Liver (tissue), 9 donors: ENCODE results near the gene EPB41L1. TPM values are rescaled to one million over a fixed set of nuclear protein-coding genes. Genes with fewer than 3 reads are reported as not detected.

Experiments
- DNase-seq: peaks from one replicate; pipeline ENCODE4 v3.0.0-alpha.2; 2017; ENCODE audit warnings: low spot score
- H3K27ac ChIP-seq, 2 donors: one replicate each; pipeline ENCODE4 v1.7.0; 2013; ENCODE audit warnings: inconsistent platforms in 2 of 2, low read length in 2 of 2, control low read depth in 1 of 2, low read depth in 1 of 2, mild to moderate bottlenecking in 1 of 2
- H3K27me3 ChIP-seq, 4 donors: one replicate each; pipeline versions ENCODE4 v1.6.1 to v1.7.0; 2013; ENCODE audit warnings: low read length in 3 of 4, inconsistent platforms in 1 of 4, mild to moderate bottlenecking in 1 of 4, moderate library complexity in 1 of 4; ENCODE audit not compliant: control insufficient read depth in 4 of 4, insufficient read depth in 4 of 4
- H3K36me3 ChIP-seq, 4 donors: one replicate each; pipeline versions ENCODE4 v1.6.1 to v1.7.0; 2013; ENCODE audit warnings: low read length in 3 of 4, mild to moderate bottlenecking in 3 of 4, low read depth in 1 of 4, moderate library complexity in 1 of 4; ENCODE audit not compliant: control insufficient read depth in 4 of 4, insufficient read depth in 3 of 4
- H3K4me1 ChIP-seq, 4 donors: one replicate each; pipeline versions ENCODE4 v1.6.1 to v1.7.0; 2013; ENCODE audit warnings: low read length in 3 of 4, mild to moderate bottlenecking in 3 of 4, moderate library complexity in 1 of 4; ENCODE audit not compliant: control insufficient read depth in 4 of 4, insufficient read depth in 4 of 4
- H3K4me3 ChIP-seq, 3 donors: one replicate each; pipeline versions ENCODE4 v1.6.1 to v1.7.0; 2013; ENCODE audit warnings: low read length in 3 of 3, control low read depth in 1 of 3, low read depth in 1 of 3, mild to moderate bottlenecking in 1 of 3
- H3K9ac ChIP-seq, 2 donors: one replicate each; pipeline ENCODE4 v1.7.0; 2013; ENCODE audit warnings: low read length in 2 of 2, mild to moderate bottlenecking in 2 of 2, moderate library complexity in 2 of 2, control low read depth in 1 of 2, low read depth in 1 of 2
- H3K9me3 ChIP-seq, 4 donors: one replicate each; pipeline versions ENCODE4 v1.6.1 to v1.7.0; 2013; ENCODE audit warnings: low read length in 3 of 4; ENCODE audit not compliant: control insufficient read depth in 4 of 4
- ATF3 ChIP-seq: IDR thresholded peaks from 2 replicates; pipeline ENCODE4 v1.6.1; 2016; ENCODE audit warnings: antibody characterized with exemption
- CTCF ChIP-seq: fragments of 150-350 bp; IDR thresholded peaks from 2 replicates; pipeline ENCODE4 v1.5.1; 2017; ENCODE audit warnings: improper control_type of control experiment, low read depth, low read length; ENCODE audit not compliant: missing input control
- EGR1 ChIP-seq, 2 donors: IDR thresholded peaks; 2 replicates each; pipeline ENCODE4 v1.6.1; 2016 to 2018; ENCODE audit warnings: antibody characterized with exemption in 2 of 2, low read depth in 2 of 2
- FOXA1 ChIP-seq: IDR thresholded peaks from 2 replicates; pipeline ENCODE4 v1.6.1; 2016; ENCODE audit warnings: antibody characterized with exemption
- FOXA2 ChIP-seq: IDR thresholded peaks from 2 replicates; pipeline ENCODE4 v1.6.1; 2016; ENCODE audit warnings: antibody characterized with exemption
- GABPA ChIP-seq, 2 donors: IDR thresholded peaks in 1 of 2; conservative IDR thresholded peaks in 1 of 2; 2 replicates each; pipeline ENCODE4 v1.6.1; 2016; ENCODE audit warnings: antibody characterized with exemption in 2 of 2, mild to moderate bottlenecking in 1 of 2, moderate library complexity in 1 of 2
- HNF4A ChIP-seq, 2 donors: conservative IDR thresholded peaks; 2 replicates each; pipeline ENCODE4 v1.6.1; 2016; ENCODE audit warnings: antibody characterized with exemption in 2 of 2, mild to moderate bottlenecking in 2 of 2
- HNF4G ChIP-seq: IDR thresholded peaks from 2 replicates; pipeline ENCODE4 v1.6.1; 2016; ENCODE audit warnings: antibody characterized with exemption
- JUND ChIP-seq, 2 donors: IDR thresholded peaks; 2 replicates each; pipeline ENCODE4 v1.6.1; 2016; ENCODE audit warnings: antibody characterized with exemption in 2 of 2
- MAX ChIP-seq: IDR thresholded peaks from 2 replicates; pipeline ENCODE4 v1.6.1; 2016; ENCODE audit warnings: antibody characterized with exemption
- NR2F2 ChIP-seq: IDR thresholded peaks from 2 replicates; pipeline ENCODE4 v1.6.1; 2016; ENCODE audit warnings: antibody characterized with exemption
- RAD21 ChIP-seq, 2 donors: IDR thresholded peaks; 2 replicates each; pipeline ENCODE4 v1.6.1; 2016; ENCODE audit warnings: antibody characterized with exemption in 2 of 2, mild to moderate bottlenecking in 2 of 2
- REST ChIP-seq: IDR thresholded peaks from 2 replicates; pipeline ENCODE4 v1.6.1; 2016; ENCODE audit warnings: antibody characterized with exemption, mild to moderate bottlenecking
- RXRA ChIP-seq, 2 donors: IDR thresholded peaks; 2 replicates each; pipeline ENCODE4 v1.6.1; 2017 to 2018; ENCODE audit warnings: antibody characterized with exemption in 2 of 2, mild to moderate bottlenecking in 1 of 2
- SP1 ChIP-seq: IDR thresholded peaks from 2 replicates; pipeline ENCODE4 v1.6.1; 2018; ENCODE audit warnings: antibody characterized with exemption, mild to moderate bottlenecking
- TAF1 ChIP-seq: conservative IDR thresholded peaks from 2 replicates; pipeline ENCODE4 v1.6.1; 2016; ENCODE audit warnings: antibody characterized with exemption, mild to moderate bottlenecking
- YY1 ChIP-seq: IDR thresholded peaks from 2 replicates; pipeline ENCODE4 v1.6.1; 2016; ENCODE audit warnings: antibody characterized with exemption, mild to moderate bottlenecking
- ZBTB33 ChIP-seq: IDR thresholded peaks from 2 replicates; pipeline ENCODE4 v1.6.1; 2016; ENCODE audit warnings: antibody characterized with exemption
- whole genome bisulfite sequencing: extraction: QIAGEN DNeasy Blood & Tissue Kit; methylation state at CpG from one replicate; pipeline ENCODE4 v1.1.7; 2013; 5-methylcytosine and 5-hydroxymethylcytosine counted together
- polyA plus RNA-seq, 2 donors: library from polyadenylated mRNA; stranded (reverse) in 1 of 2; unstranded in 1 of 2; fragments of 200-250 nt in 1 of 2; fragments of >200 nt in 1 of 2; fragmentation: Nextera tagmentation in 1 of 2; extraction: Ambion mirVana in 1 of 2; gene quantifications; one replicate each; pipeline versions ENCODE4 v1.2.1 to v1.2.3, GENCODE V29; 2013 to 2015
- total RNA-seq, 2 donors: library from RNA; depleted of rRNA; stranded (reverse); fragments of >200 nt; gene quantifications; one replicate each; pipeline ENCODE4 v1.2.3, GENCODE V29; 2014
- donor health status: healthy.
- donor health status: healthy.
- donor health status: healthy.
- donor health status: healthy.
- donor health status: healthy.

The EPB41L1 gene
- total and polyA plus RNA-seq, 4 donors: 2.4 to 11.9 (median 4.3) TPM

- peaks cover 4 to 14% (median 9%) of the 10 kb centered on the region in 4 donors for H3K4me1 ChIP-seq
- TF ChIP-seq ATF3 (no peak), CTCF (no peak), HNF4A (conservative IDR thresholded peaks at IDR 0.05) (no peak), FOXA2 (no peak), GABPA (IDR thresholded peaks at IDR 0.05 in 1 of 2, conservative IDR thresholded peaks at IDR 0.05 in 1 of 2) (no peak), YY1 (no peak), REST (no peak), MAX (no peak), FOXA1 (no peak), NR2F2 (no peak), HNF4G (no peak), EGR1 (IDR thresholded peaks at IDR 0.05; ENCODE audit: low read depth in 2 of 2) (no peak), JUND (IDR thresholded peaks at IDR 0.05) (no peak), TAF1 (no peak), SP1 (no peak), ZBTB33 (no peak), RAD21 (IDR thresholded peaks at IDR 0.05) (no peak), RXRA (IDR thresholded peaks at IDR 0.05) (no peak)
- no peak overlapping the region for H3K27ac ChIP-seq
- H3K36me3 ChIP-seq: no peaks in the 10 kb centered on the region
- H3K4me3 ChIP-seq: no peak overlapping the region
- H3K27me3 ChIP-seq: no peaks in the 10 kb centered on the region
- DNase-seq: no peak
- no peak overlapping the region for H3K9ac ChIP-seq
- 83% methylated on average over 8 of the region's 8 CpGs for WGBS
- H3K9me3 ChIP-seq: no peaks in the 10 kb centered on the region
Observed at GRCh38 chr20:36155629-36155971, 1.1 kb downstream of the EPB41L1 start.

GRCh38 chr20:36155991-36156390 is 1.5 kb downstream of the EPB41L1 start:
- Histone ChIP-seq H3K27ac (no peak overlapping the region), H3K4me1 (peaks cover 4 to 14% (median 9%) of the 10 kb centered on the region in 4 donors), H3K9ac (no peak overlapping the region), H3K36me3 (no peaks in the 10 kb centered on the region), H3K9me3 (no peaks in the 10 kb centered on the region), H3K4me3 (no peak overlapping the region), H3K27me3 (no peaks in the 10 kb centered on the region)
- no peak for TF ChIP-seq MAX
- no peak for TF ChIP-seq FOXA2
- no peak for TF ChIP-seq HNF4A (conservative IDR thresholded peaks at IDR 0.05)
- TF ChIP-seq HNF4G: no peak
- TF ChIP-seq REST: no peak
- DNase-seq: no peak
- 93% methylated on average over 4 of the region's 4 CpGs for WGBS
